ENCODE results near the gene GABRR3.
"Not testable (repeated sequence)": the region's sequence is repeated elsewhere in the genome, so short reads cannot be mapped to it uniquely, and the experiment has no call there.

The GABRR3 gene

GRCh38 chr3:98021830-98022560 lies 13.1 kb downstream of the GABRR3 start:
- no peak for DNase-seq (ENCODE audit: low read depth in 2 of 2)

GRCh38 chr3:98020412-98020811 lies 14.7 kb downstream of the GABRR3 start:
- no peak for DNase-seq (ENCODE audit: low read depth in 2 of 2)

GRCh38 chr3:98018301-98018700 lies 16.8 kb downstream of the GABRR3 start:
- no peak for DNase-seq (ENCODE audit: low read depth in 2 of 2)

- DNase-seq (ENCODE audit: low read depth in 2 of 2) = no peak
These were observed 20.9 kb downstream of the GABRR3 start for GRCh38 chr3:98014268-98014585.

GRCh38 chr3:98013411-98014267 lies 21.5 kb downstream of the GABRR3 start:
- no peak for DNase-seq (ENCODE audit: low read depth in 2 of 2)

GRCh38 chr3:98012979-98013378 lies 22.1 kb downstream of the GABRR3 start:
- no peak for DNase-seq (ENCODE audit: low read depth in 2 of 2)

GRCh38 chr3:98010883-98011449 lies 24.1 kb downstream of the GABRR3 start:
- not testable (repeated sequence) for DNase-seq (ENCODE audit: low read depth in 2 of 2)

- no peak for DNase-seq (ENCODE audit: low read depth in 2 of 2)
These were observed 24.8 kb downstream of the GABRR3 start for GRCh38 chr3:98010194-98010882.

GRCh38 chr3:98008855-98009254 lies 26.3 kb downstream of the GABRR3 start:
- DNase-seq (ENCODE audit: low read depth in 2 of 2) = no peak

GRCh38 chr3:98005438-98005837 lies 29.7 kb downstream of the GABRR3 start:
- no peak for DNase-seq (ENCODE audit: low read depth in 2 of 2)

- no peak for DNase-seq (ENCODE audit: low read depth in 2 of 2)
These were observed 30.4 kb downstream of the GABRR3 start for GRCh38 chr3:98004721-98005120.

- DNase-seq (ENCODE audit: low read depth in 2 of 2) = no peak
These were observed 31.7 kb downstream of the GABRR3 start for GRCh38 chr3:98003306-98003969.

GRCh38 chr3:98002717-98003116 lies 32.4 kb downstream of the GABRR3 start:
- DNase-seq (ENCODE audit: low read depth in 2 of 2) = no peak

- no peak for DNase-seq (ENCODE audit: low read depth in 2 of 2)
These were observed 35.1 kb downstream of the GABRR3 start for GRCh38 chr3:97999994-98000393.

GRCh38 chr3:97999103-97999502 lies 36.0 kb downstream of the GABRR3 start:
- DNase-seq (ENCODE audit: low read depth in 2 of 2) = no peak

GRCh38 chr3:97996988-97997387 lies 38.1 kb downstream of the GABRR3 start:
- no peak for DNase-seq (ENCODE audit: low read depth in 2 of 2)

- DNase-seq (ENCODE audit: low read depth in 2 of 2) = no peak
These were observed 40.7 kb downstream of the GABRR3 start for GRCh38 chr3:97994328-97994945.

GRCh38 chr3:97993526-97993925 lies 41.6 kb downstream of the GABRR3 start:
- DNase-seq (ENCODE audit: low read depth in 2 of 2) = no peak

- no peak for DNase-seq (ENCODE audit: low read depth in 2 of 2)
These were observed 42.5 kb downstream of the GABRR3 start for GRCh38 chr3:97992547-97993173.

- DNase-seq (ENCODE audit: low read depth in 2 of 2) = no peak
These were observed 43.8 kb downstream of the GABRR3 start for GRCh38 chr3:97991293-97991682.

Data from activated CD8-positive, alpha-beta memory T cell treated with anti-CD3 and anti-CD28 coated beads for 4 hours (primary cell).